Cardiac fibroblast (primary cell): ENCODE results near the gene APBB3.
"Not testable (repeated sequence)": the region's sequence is repeated elsewhere in the genome, so short reads cannot be mapped to it uniquely, and the experiment has no call there.

Source experiments
- DNase-seq, 2 donors: peaks; one replicate each; pipeline versions ENCODE4 v3.0.0 to v3.0.0-alpha.2; 2010; ENCODE audit warnings: low read depth in 2 of 2
- H3K4me3 ChIP-seq, 2 donors: replicated peaks in 1 of 2; 1 replicate in 1 of 2; 2 replicates in 1 of 2; pipeline ENCODE4 v1.5.1; 2011; ENCODE audit warnings: low read depth in 2 of 2, low read length in 2 of 2, mild to moderate bottlenecking in 2 of 2, moderate library complexity in 1 of 2
- TF ChIP-seq, protein P1 (sequence below): IDR thresholded peaks from one replicate; pipeline ENCODE4 v1.5.1; 2011; ENCODE audit warnings: low read depth, mild to moderate bottlenecking, low read length, inconsistent platforms

The APBB3 gene

DNA sequence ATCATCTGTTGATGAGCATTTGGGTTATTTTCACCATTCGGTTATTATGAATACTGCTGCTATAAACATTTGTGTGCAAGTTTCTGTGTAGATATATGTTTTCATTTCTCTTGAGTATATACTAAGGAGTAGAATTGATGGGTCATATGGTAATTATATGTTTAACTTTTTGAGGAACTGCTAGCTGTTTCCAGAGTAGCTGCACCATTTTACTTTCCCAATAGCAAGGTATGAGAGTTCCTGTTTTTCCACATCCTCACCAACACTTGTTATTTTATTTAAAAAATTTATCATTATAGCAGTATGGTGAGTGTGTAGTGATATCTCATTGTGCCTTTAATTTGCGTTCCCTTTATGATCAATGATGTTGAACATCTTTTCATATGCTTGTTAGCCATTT lies 39.3 kb upstream of the APBB3 start:
- TF ChIP-seq, protein P1, sequence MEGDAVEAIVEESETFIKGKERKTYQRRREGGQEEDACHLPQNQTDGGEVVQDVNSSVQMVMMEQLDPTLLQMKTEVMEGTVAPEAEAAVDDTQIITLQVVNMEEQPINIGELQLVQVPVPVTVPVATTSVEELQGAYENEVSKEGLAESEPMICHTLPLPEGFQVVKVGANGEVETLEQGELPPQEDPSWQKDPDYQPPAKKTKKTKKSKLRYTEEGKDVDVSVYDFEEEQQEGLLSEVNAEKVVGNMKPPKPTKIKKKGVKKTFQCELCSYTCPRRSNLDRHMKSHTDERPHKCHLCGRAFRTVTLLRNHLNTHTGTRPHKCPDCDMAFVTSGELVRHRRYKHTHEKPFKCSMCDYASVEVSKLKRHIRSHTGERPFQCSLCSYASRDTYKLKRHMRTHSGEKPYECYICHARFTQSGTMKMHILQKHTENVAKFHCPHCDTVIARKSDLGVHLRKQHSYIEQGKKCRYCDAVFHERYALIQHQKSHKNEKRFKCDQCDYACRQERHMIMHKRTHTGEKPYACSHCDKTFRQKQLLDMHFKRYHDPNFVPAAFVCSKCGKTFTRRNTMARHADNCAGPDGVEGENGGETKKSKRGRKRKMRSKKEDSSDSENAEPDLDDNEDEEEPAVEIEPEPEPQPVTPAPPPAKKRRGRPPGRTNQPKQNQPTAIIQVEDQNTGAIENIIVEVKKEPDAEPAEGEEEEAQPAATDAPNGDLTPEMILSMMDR = no peak
- DNase-seq = no peak
- H3K4me3 ChIP-seq = no peak overlapping the region

DNA sequence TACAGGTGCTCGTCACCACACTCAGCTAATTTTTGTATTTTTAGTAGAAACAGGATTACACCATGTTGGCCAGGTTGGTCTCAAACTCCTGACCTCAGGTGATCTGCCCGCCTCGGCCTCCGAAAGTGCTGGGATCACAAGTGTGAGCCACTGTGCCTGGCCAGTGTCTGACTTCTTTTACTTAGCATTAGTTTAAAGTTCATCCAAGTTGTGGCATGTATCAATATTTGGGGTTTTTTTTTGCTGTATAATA lies 39.0 kb upstream of the APBB3 start:
- not testable (repeated sequence) for H3K4me3 ChIP-seq, DNase-seq

DNA sequence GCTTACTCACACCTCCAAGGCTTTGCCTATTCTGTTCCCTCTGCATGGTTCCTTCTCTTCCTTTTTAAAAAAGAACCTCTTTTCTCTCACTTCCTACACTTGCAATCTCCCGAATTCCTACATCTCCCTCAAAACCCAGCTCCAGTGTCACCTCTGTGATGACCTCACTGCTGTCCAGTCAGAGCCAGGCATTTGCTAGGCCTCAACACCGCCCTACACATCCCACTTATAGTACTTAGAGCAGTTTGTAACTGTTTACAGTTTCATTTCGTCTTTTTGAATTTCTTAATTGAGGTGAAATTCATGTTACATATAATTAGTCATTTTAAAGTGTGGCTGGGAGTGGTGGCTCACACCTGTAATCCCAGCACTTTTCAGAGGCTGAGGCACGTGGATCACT lies 37.7 kb upstream of the APBB3 start:
- TF ChIP-seq, protein P1 = no peak
- no peak for DNase-seq
- no peak overlapping the region for H3K4me3 ChIP-seq

DNA sequence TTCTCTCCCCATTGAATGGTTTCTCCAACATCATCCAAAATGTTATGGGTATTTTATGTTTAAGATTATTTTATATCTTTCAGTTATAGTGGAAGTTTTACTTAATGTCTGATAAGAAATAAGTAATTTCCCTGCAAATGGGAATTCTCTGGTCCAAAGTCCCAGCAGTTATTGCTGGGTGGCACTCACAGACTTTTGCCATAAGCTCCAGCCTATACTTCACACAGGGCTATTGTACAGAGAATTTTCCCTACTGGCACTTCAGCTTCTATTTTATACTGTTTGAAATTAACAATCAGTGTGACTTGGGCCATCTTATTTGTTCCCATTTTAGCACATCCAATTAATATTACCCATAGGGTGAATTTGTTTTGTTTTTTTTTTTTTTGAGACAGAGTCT lies 35.7 kb upstream of the APBB3 start:
- no peak for DNase-seq
- TF ChIP-seq, protein P1 = no peak
- H3K4me3 ChIP-seq = no peak overlapping the region

DNA sequence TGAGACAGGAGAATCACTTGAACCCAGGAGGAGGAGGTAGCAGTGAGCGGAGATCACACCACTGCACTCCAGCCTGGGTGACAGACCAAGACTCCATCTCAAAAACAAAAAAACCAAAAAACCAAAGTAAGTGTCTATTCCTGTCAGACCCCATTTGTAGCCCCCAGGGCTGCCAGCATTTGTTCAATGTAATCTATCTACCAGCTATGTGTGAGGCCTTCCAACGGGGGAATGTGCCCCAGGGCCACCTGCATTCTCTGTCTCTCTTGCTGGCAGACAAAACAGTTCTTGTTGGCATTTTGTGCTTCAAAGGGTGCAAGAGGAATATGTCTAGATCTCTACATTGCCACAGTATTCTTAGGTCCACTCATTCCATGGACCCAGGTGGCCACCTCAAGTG lies 34.4 kb upstream of the APBB3 start:
- TF ChIP-seq, protein P1 = no peak
- no peak overlapping the region for H3K4me3 ChIP-seq
- DNase-seq = no peak

DNA sequence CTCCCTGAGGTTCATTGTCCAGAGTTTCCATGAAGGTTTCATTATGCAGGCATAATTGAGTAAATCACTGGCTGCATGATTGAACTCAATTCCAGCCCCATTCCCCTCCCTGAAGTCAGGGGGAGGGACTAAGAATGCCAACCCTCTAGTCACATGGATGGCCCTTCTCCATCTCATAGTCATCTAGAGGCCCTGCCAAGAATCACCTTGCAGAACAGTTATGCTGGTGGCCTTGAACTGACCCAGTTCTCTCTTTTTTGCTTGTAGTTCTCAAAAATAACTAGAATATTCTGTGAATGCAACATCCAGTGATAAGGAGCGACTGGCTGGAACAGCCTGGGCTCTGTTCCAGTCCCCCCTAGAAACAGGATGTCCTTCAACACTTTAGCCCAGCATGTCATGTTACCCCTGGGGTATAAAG lies 31.9 kb upstream of the APBB3 start:
- DNase-seq = peak; percentile 38 to 76
- no peak overlapping the region for H3K4me3 ChIP-seq
- TF ChIP-seq, protein P1 = no peak

DNA sequence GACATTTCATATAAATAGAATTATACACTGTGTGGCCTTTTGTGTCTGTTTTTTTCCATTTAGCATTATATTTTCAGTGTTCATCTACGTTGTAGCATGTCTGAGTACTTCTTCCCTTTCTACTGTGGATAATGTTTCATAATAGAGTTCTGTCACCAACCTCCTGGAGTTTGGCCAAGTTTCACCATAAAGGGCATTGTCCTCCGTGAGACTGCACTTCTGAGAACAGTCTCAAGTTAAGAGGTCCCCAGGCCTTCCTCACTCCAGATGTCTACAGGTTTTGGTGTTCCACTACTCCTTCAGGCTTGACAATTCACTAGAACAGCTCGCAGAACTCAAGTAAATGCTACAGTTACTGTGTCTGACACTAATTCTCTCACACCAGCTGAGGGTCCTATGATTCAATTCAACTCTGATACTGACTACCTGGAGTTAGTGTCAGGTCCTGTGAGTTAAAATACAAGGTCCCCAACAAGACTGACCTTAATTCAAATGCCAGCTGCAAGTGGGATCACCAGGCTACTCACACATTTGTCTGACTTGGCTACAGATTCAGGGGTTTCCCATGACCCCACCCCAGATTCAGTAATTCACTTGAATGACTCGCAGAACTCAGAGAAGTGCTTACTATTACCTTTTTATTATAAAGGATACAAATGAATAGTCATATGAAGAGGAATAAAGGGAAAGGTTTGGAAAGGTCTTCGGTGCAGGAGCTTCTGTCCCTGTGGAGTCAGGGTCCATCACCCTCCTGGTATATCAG lies 31.3 kb upstream of the APBB3 start:
- no peak overlapping the region for H3K4me3 ChIP-seq
- DNase-seq = peak in 1 of 2 donors; percentile 42
- TF ChIP-seq, protein P1 = no peak
